Inflammatory macrophage (primary cell): ENCODE results near the gene TIA1.
A peak's percentile ranks its signal among the peaks of the same experiment; 100 is the strongest.
"Not testable (repeated sequence)": the region's sequence is repeated elsewhere in the genome, so short reads cannot be mapped to it uniquely, and the experiment has no call there.

Experiments used
- DNase-seq, 2 donors: peaks; one replicate each; pipeline ENCODE4 v3.0.0-alpha.2; 2020 to 2022

The TIA1 gene

GRCh38 chr2:70214953-70215549 is 33.4 kb downstream of the TIA1 start:
- DNase-seq, result no peak

GRCh38 chr2:70214365-70214764 is 34.1 kb downstream of the TIA1 start:
- no peak for DNase-seq

GRCh38 chr2:70212298-70212932 is 36.0 kb downstream of the TIA1 start:
- DNase-seq, result no peak

- no peak for DNase-seq
These were observed 36.8 kb downstream of the TIA1 start for GRCh38 chr2:70211595-70211994.

- DNase-seq, result no peak
These were observed 44.0 kb downstream of the TIA1 start for GRCh38 chr2:70204452-70204851.

- no peak for DNase-seq
These were observed 45.3 kb downstream of the TIA1 start for GRCh38 chr2:70203086-70203485.

GRCh38 chr2:70202236-70202806 is 46.1 kb downstream of the TIA1 start:
- DNase-seq, result no peak

GRCh38 chr2:70201831-70202230 is 46.6 kb downstream of the TIA1 start:
- DNase-seq, result no peak

GRCh38 chr2:70201225-70201768 is 47.1 kb downstream of the TIA1 start:
- no peak for DNase-seq

GRCh38 chr2:70199320-70199864 is 49.0 kb downstream of the TIA1 start:
- no peak for DNase-seq

- no peak for DNase-seq
These were observed 55.9 kb downstream of the TIA1 start for GRCh38 chr2:70192516-70192915.

GRCh38 chr2:70191244-70191735 is 57.1 kb downstream of the TIA1 start:
- DNase-seq, result no peak

- peak; percentile 98 to 99 for DNase-seq
These were observed 57.8 kb downstream of the TIA1 start, which contains the start of gene C2orf42 for GRCh38 chr2:70190418-70191243. Gene C2orf42 (minus strand): TSS chr2:70191019. CDS start chr2:70181985, 9,034 bp downstream.

- no peak for DNase-seq
These were observed 60.0 kb downstream of the TIA1 start for GRCh38 chr2:70188460-70188859.

GRCh38 chr2:70187170-70187569 is 61.3 kb downstream of the TIA1 start:
- not testable (repeated sequence) for DNase-seq

- DNase-seq, result peak; percentile 4 to 14
These were observed 65.7 kb downstream of the TIA1 start for GRCh38 chr2:70182689-70183088.

- no peak for DNase-seq
These were observed 67.0 kb downstream of the TIA1 start for GRCh38 chr2:70181363-70181956.

- DNase-seq, result no peak
These were observed 74.9 kb downstream of the TIA1 start for GRCh38 chr2:70173520-70173919.

- DNase-seq, result not testable (repeated sequence)
These were observed 78.7 kb downstream of the TIA1 start for GRCh38 chr2:70169654-70170245.

- no peak for DNase-seq
These were observed 87.3 kb downstream of the TIA1 start for GRCh38 chr2:70161069-70161534.

GRCh38 chr2:70160545-70160944 is 87.9 kb downstream of the TIA1 start:
- no peak for DNase-seq
